Activated naive CD4-positive, alpha-beta T cell treated with anti-CD3 and anti-CD28 coated beads, Interleukin-2, amount 10 ng/mL, durations not matched to agents 7 days and 5 days (primary cell): ENCODE data around the gene BAD.

Experiments used
- CTCF ChIA-PET: fragments of 350-600 bp; sonication (Branson Sonifier 250); formaldehyde crosslinking; loops from one replicate; lab custom pipeline; 2021; ENCODE audit warnings: antibody characterized with exemption; lab: Charles Lee
- DNase-seq: peaks from one replicate; pipeline ENCODE4 v3.0.0-alpha.2; 2020
- H3K27ac Mint-ChIP-seq: one replicate; pipeline ENCODE4 v1.8.0; 2021; ENCODE audit warnings: mild to moderate bottlenecking, moderate library complexity, mixed read lengths
- H3K27me3 Mint-ChIP-seq: one replicate; pipeline ENCODE4 v1.8.0; 2021; ENCODE audit warnings: mild to moderate bottlenecking, mixed read lengths
- H3K36me3 Mint-ChIP-seq: one replicate; pipeline ENCODE4 v1.8.0; 2021; ENCODE audit warnings: mixed read lengths
- H3K4me1 Mint-ChIP-seq: one replicate; pipeline ENCODE4 v1.8.0; 2021; ENCODE audit warnings: mixed read lengths
- H3K4me3 Mint-ChIP-seq: one replicate; pipeline ENCODE4 v1.8.0; 2021; ENCODE audit warnings: mild to moderate bottlenecking, moderate library complexity, mixed read lengths
- H3K9me3 Mint-ChIP-seq: one replicate; pipeline ENCODE4 v1.8.0; 2021; ENCODE audit warnings: mixed read lengths

BAD gene

GRCh38 chr11:64220271-64220670 lies 64.2 kb downstream of the BAD start:
- CTCF ChIA-PET, result no interaction called here
- Mint-ChIP-seq H3K27me3 (no peaks in the 10 kb centered on the region), H3K27ac (no peak overlapping the region), H3K36me3 (peaks cover 24% of the 10 kb centered on the region), H3K4me1 (peaks cover 15% of the 10 kb centered on the region), H3K9me3 (no peaks in the 10 kb centered on the region), H3K4me3 (no peak overlapping the region)
- DNase-seq, result no peak
